ENCODE results near the gene BCL10. TPM values are rescaled to one million over a fixed set of nuclear protein-coding genes. Genes with fewer than 3 reads are reported as not detected.

BCL10 gene
- total RNA-seq, 4 donors from 2014 or later, result 9.4 to 21.3 (median 10.6) TPM

GRCh38 chr1:85224295-85224694, 52.1 kb downstream of the BCL10 start:
- Histone ChIP-seq H3K9me3 (no peaks in the 10 kb centered on the region), H3K27me3 (no peaks in the 10 kb centered on the region), H3K36me3 (no peaks in the 10 kb centered on the region), H3K27ac (peak overlapping the region; percentile 32 to 82 (median 78)), H3K4me1 (peaks cover 2 to 66% (median 5%) of the 10 kb centered on the region in 3 donors), H3K4me3 (no peak overlapping the region)
- TF ChIP-seq POLR2A (IDR thresholded peaks at IDR 0.05), result no peak
- no peak for TF ChIP-seq CTCF (IDR thresholded peaks at IDR 0.05)
- no peak for TF ChIP-seq POLR2AphosphoS5 (IDR thresholded peaks at IDR 0.05)
- TF ChIP-seq EP300 (IDR thresholded peaks at IDR 0.05), result no peak
- no peak for ATAC-seq

- Histone ChIP-seq H3K4me3 (no peak overlapping the region), H3K27ac (peak overlapping the region in 3 of 4 donors; percentile 18 to 82 (median 77)), H3K27me3 (no peaks in the 10 kb centered on the region), H3K4me1 (peaks cover 2 to 66% (median 5%) of the 10 kb centered on the region in 3 donors), H3K9me3 (no peaks in the 10 kb centered on the region), H3K36me3 (no peaks in the 10 kb centered on the region)
- WGBS, 2 donors (ENCODE audit: low coverage in 1 of 2), result 77 to 83% methylated on average over 5 of the region's 5 CpGs
- no peak for ATAC-seq
- TF ChIP-seq POLR2A (IDR thresholded peaks at IDR 0.05) (no peak), POLR2AphosphoS5 (IDR thresholded peaks at IDR 0.05) (no peak), EP300 (IDR thresholded peaks at IDR 0.05) (no peak), CTCF (IDR thresholded peaks at IDR 0.05) (no peak)
Measured at GRCh38 chr1:85223334-85223733, 53.1 kb downstream of the BCL10 start.

- H3K27ac ChIP-seq, result peak overlapping the region; percentile 6 to 82 (median 76)
- H3K36me3 ChIP-seq, result no peaks in the 10 kb centered on the region
- WGBS, 2 donors (ENCODE audit: low coverage in 1 of 2), result 3 to 5% methylated on average over 7 of the region's 7 CpGs
- H3K4me3 ChIP-seq, result no peak overlapping the region
- ATAC-seq, result peak; percentile 66
- TF ChIP-seq EP300 (IDR thresholded peaks at IDR 0.05), result no peak
- TF ChIP-seq POLR2AphosphoS5 (IDR thresholded peaks at IDR 0.05), result peak; percentile 65
- H3K9me3 ChIP-seq, result no peaks in the 10 kb centered on the region
- no peaks in the 10 kb centered on the region for H3K27me3 ChIP-seq
- peaks cover 2 to 60% (median 5%) of the 10 kb centered on the region in 3 donors for H3K4me1 ChIP-seq
Measured at GRCh38 chr1:85220756-85221201, 55.7 kb downstream of the BCL10 start.

- H3K4me1 ChIP-seq, result peaks cover 0 to 53% (median 2%) of the 10 kb centered on the region in 3 donors
- no peaks in the 10 kb centered on the region for H3K36me3 ChIP-seq
- H3K27me3 ChIP-seq, result no peaks in the 10 kb centered on the region
- peak overlapping the region; percentile 6 to 82 (median 76) for H3K27ac ChIP-seq
- H3K4me3 ChIP-seq, result no peak overlapping the region
- no peaks in the 10 kb centered on the region for H3K9me3 ChIP-seq
- no peak for ATAC-seq
- no peak for TF ChIP-seq CTCF (IDR thresholded peaks at IDR 0.05)
- no peak for TF ChIP-seq EP300 (IDR thresholded peaks at IDR 0.05)
- no peak for TF ChIP-seq POLR2AphosphoS5 (IDR thresholded peaks at IDR 0.05)
- no peak for TF ChIP-seq POLR2A (IDR thresholded peaks at IDR 0.05)
- WGBS, 2 donors (ENCODE audit: low coverage in 1 of 2), result 75 to 82% methylated on average over 2 of the region's 2 CpGs
Measured at GRCh38 chr1:85219853-85220610, 56.4 kb downstream of the BCL10 start.

GRCh38 chr1:85216697-85217096, 59.7 kb downstream of the BCL10 start:
- H3K36me3 ChIP-seq, result no peaks in the 10 kb centered on the region
- no peak overlapping the region for H3K4me3 ChIP-seq
- H3K9me3 ChIP-seq, result no peaks in the 10 kb centered on the region
- H3K27me3 ChIP-seq, result no peaks in the 10 kb centered on the region
- ATAC-seq, result no peak
- H3K27ac ChIP-seq, result no peak overlapping the region
- peaks cover 0 to 32% (median 2%) of the 10 kb centered on the region in 3 donors for H3K4me1 ChIP-seq
- TF ChIP-seq CTCF (IDR thresholded peaks at IDR 0.05) (no peak), EP300 (IDR thresholded peaks at IDR 0.05) (no peak), POLR2A (IDR thresholded peaks at IDR 0.05) (no peak), POLR2AphosphoS5 (IDR thresholded peaks at IDR 0.05) (no peak)

Small RNAs within 50 kb of the gene (small RNA-seq; reads per million reads assigned to genes)
- gene RF00019, result 0 reads per million in 4 donors

Other genes starting within 250 kb of the BCL10 start
- gene MCOLN3, start 228.1 kb downstream of the BCL10 start, total RNA-seq, result 1 to 10 TPM in 3 of 4 donors, under 1 TPM in 1; 0.52 to 3.2 (median 1.6) TPM
- gene SYDE2, start 75.6 kb downstream of the BCL10 start, total RNA-seq, result 100 to 1,000 TPM in 2 of 4 donors, 10 to 100 TPM in 2; 30.4 to 115 (median 85.2) TPM
- gene C1orf52, start 17.0 kb downstream of the BCL10 start, total RNA-seq, result 10 to 100 TPM; 12.7 to 27.2 (median 21.0) TPM
- gene DDAH1, start 188.5 kb upstream of the BCL10 start, total RNA-seq, result 10 to 100 TPM in 3 of 4 donors, 1 to 10 TPM in 1; 8.4 to 72.8 (median 27.3) TPM

Data from gastroesophageal sphincter (tissue), 4 donors.